DOHH2 (cell line): ENCODE data around the gene CAND2.

ENCODE experiments used
- H3F3A ChIP-seq: fragments of 200-600 bp; sonication (generic), shearing (Covaris generic); 2 replicates; pipeline ENCODE4 v1.6.0; 2016; ENCODE audit warnings: antibody characterized with exemption, mild to moderate bottlenecking; ENCODE audit not compliant: control insufficient read depth, insufficient read depth
- H3K27ac ChIP-seq: fragments of 200-600 bp; sonication (generic); 2 replicates; pipeline ENCODE4 v1.5.1; 2014; ENCODE audit warnings: low read depth, mild to moderate bottlenecking, low read length, moderate library complexity
- H3K27me3 ChIP-seq: fragments of 200-600 bp; sonication (generic); 2 replicates; pipeline ENCODE4 v1.6.1; 2014; ENCODE audit warnings: mild to moderate bottlenecking, low read length, mixed read lengths; ENCODE audit not compliant: control insufficient read depth
- H3K36me3 ChIP-seq: fragments of 200-600 bp; sonication (generic); 2 replicates; pipeline ENCODE4 v1.6.1; 2014; ENCODE audit warnings: mild to moderate bottlenecking, low read length, moderate library complexity, mixed read lengths; ENCODE audit not compliant: control insufficient read depth
- H3K4me1 ChIP-seq: fragments of 200-600 bp; sonication (generic); 2 replicates; pipeline ENCODE4 v1.6.1; 2014; ENCODE audit warnings: mild to moderate bottlenecking, low read length, mixed read lengths; ENCODE audit not compliant: control insufficient read depth
- H3K4me2 ChIP-seq: fragments of 200-600 bp; sonication (generic); 2 replicates; pipeline ENCODE4 v1.6.0; 2014; ENCODE audit warnings: mild to moderate bottlenecking, low read length, moderate library complexity
- H3K4me3 ChIP-seq: fragments of 200-600 bp; sonication (generic); 2 replicates; pipeline ENCODE4 v1.5.1; 2014; ENCODE audit warnings: mild to moderate bottlenecking, low read length, mixed read lengths
- H3K79me2 ChIP-seq: fragments of 200-600 bp; sonication (generic); 2 replicates; pipeline ENCODE4 v1.6.1; 2014; ENCODE audit warnings: mild to moderate bottlenecking, low read length, mixed read lengths; ENCODE audit not compliant: control insufficient read depth
- H3K9me2 ChIP-seq: fragments of 200-600 bp; sonication (generic); replicated peaks from 2 replicates; pipeline ENCODE4 v1.6.1; 2014; ENCODE audit warnings: mild to moderate bottlenecking, low read length, mixed read lengths; ENCODE audit not compliant: control insufficient read depth
- H3K9me3 ChIP-seq: fragments of 200-600 bp; sonication (generic); 2 replicates; pipeline ENCODE4 v1.6.1; 2014; ENCODE audit warnings: antibody characterized with exemption, low read length, mixed read lengths; ENCODE audit not compliant: control insufficient read depth, insufficient read depth
- H4K20me1 ChIP-seq: fragments of 200-600 bp; sonication (generic); 2 replicates; pipeline ENCODE4 v1.6.0; 2014; ENCODE audit warnings: low read depth, mild to moderate bottlenecking, antibody characterized with exemption, low read length, moderate library complexity; ENCODE audit not compliant: control insufficient read depth, insufficient read depth
- CTCF ChIP-seq: fragments of 200-600 bp; sonication (generic); IDR thresholded peaks from one replicate; pipeline ENCODE4 v1.5.1; 2014; ENCODE audit warnings: antibody characterized with exemption, mild to moderate bottlenecking, low read depth, low read length; ENCODE audit not compliant: poor library complexity, severe bottlenecking
- EZH2phosphoT487 ChIP-seq: fragments of 200-600 bp; sonication (generic); IDR thresholded peaks from 2 replicates; pipeline ENCODE4 v1.6.1; 2017; ENCODE audit warnings: borderline replicate concordance, mild to moderate bottlenecking, antibody characterized with exemption, low read length, moderate library complexity, mixed read lengths

The CAND2 gene

GRCh38 chr3:12756175-12756574 lies 40.3 kb upstream of the CAND2 start:
- H3K4me3 ChIP-seq = no peak overlapping the region
- H3K9me2 ChIP-seq = no peaks in the 10 kb centered on the region
- H3F3A ChIP-seq = 0 out of 2 replicates have a peak, but pooled peaks cover 2% of the 10 kb centered on the region
- no peaks in the 10 kb centered on the region for H4K20me1 ChIP-seq
- H3K36me3 ChIP-seq = no peaks in the 10 kb centered on the region
- H3K27ac ChIP-seq = no peak overlapping the region
- TF ChIP-seq CTCF (no peak), EZH2phosphoT487 (no peak)
- no peaks in the 10 kb centered on the region for H3K27me3 ChIP-seq
- H3K9me3 ChIP-seq = no peaks in the 10 kb centered on the region
- H3K4me2 ChIP-seq = no peak overlapping the region
- H3K4me1 ChIP-seq = peaks cover 91% of the 10 kb centered on the region
- H3K79me2 ChIP-seq = no peaks in the 10 kb centered on the region

GRCh38 chr3:12756635-12757034 lies 39.8 kb upstream of the CAND2 start:
- no peaks in the 10 kb centered on the region for H4K20me1 ChIP-seq
- peaks cover 87% of the 10 kb centered on the region for H3K4me1 ChIP-seq
- TF ChIP-seq EZH2phosphoT487 (no peak), CTCF (no peak)
- no peaks in the 10 kb centered on the region for H3K9me3 ChIP-seq
- H3K27me3 ChIP-seq = no peaks in the 10 kb centered on the region
- H3K9me2 ChIP-seq = no peaks in the 10 kb centered on the region
- H3K4me3 ChIP-seq = no peak overlapping the region
- H3K27ac ChIP-seq = no peak overlapping the region
- H3K79me2 ChIP-seq = no peaks in the 10 kb centered on the region
- no peak overlapping the region for H3K4me2 ChIP-seq
- H3F3A ChIP-seq = 0 out of 2 replicates have a peak, but pooled peaks cover 2% of the 10 kb centered on the region
- no peaks in the 10 kb centered on the region for H3K36me3 ChIP-seq

GRCh38 chr3:12758025-12758781 lies 38.3 kb upstream of the CAND2 start:
- H3K27ac ChIP-seq = no peak overlapping the region
- H3K4me2 ChIP-seq = peak overlapping the region; percentile 7; the same call in 1 of the 2 replicates
- H3F3A ChIP-seq = 0 out of 2 replicates have a peak, but pooled peaks cover 2% of the 10 kb centered on the region
- peaks cover 82% of the 10 kb centered on the region for H3K4me1 ChIP-seq
- H3K9me2 ChIP-seq = no peaks in the 10 kb centered on the region
- H4K20me1 ChIP-seq = no peaks in the 10 kb centered on the region
- no peaks in the 10 kb centered on the region for H3K36me3 ChIP-seq
- H3K4me3 ChIP-seq = no peak overlapping the region
- H3K27me3 ChIP-seq = no peaks in the 10 kb centered on the region
- TF ChIP-seq CTCF (no peak), EZH2phosphoT487 (no peak)
- no peaks in the 10 kb centered on the region for H3K79me2 ChIP-seq
- no peaks in the 10 kb centered on the region for H3K9me3 ChIP-seq
